Raji (cell line): ENCODE data around the gene TSPAN9.

Experiments
- POLR2A ChIP-seq: IDR thresholded peaks from 2 replicates; pipeline ENCODE4 v1.6.1; 2011; ENCODE audit warnings: low read depth, low read length, control low read depth; ENCODE audit not compliant: insufficient read depth

Gene TSPAN9

GRCh38 chr12:3224530-3224903 is 147.3 kb downstream of the TSPAN9 start:
- TF ChIP-seq POLR2A = no peak

DNA sequence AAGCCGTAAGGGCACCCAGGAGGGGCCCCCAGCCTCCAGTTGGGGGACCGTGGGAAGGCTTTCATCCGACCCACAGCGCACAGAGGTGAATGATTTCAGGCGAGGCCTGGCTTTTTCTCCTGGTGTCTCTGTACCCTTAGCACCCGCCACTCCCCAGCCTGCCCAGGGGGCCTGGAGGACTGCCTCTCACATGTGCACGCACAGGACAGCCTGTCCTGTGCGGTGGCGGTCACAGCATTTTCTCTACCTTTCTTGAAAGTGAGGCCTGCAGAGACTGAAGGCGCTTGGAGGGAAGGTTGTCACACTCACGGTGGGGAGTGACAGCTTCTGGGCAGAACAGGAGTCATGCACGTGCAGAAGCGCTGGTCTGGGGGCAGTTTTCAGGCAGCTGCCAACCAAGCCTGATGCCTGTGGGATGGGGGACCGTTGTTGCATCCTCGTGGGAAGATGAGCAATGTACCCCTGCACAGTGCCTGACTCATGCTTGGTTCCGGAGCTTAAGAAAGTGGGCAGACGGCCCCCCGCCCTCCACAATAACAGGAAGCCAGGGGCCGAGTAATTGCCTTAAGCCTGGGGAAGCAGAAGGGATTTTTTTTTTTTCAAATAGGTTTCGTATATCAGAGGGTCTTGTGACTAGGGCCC is 148.1 kb downstream of the TSPAN9 start:
- no peak for TF ChIP-seq POLR2A

DNA sequence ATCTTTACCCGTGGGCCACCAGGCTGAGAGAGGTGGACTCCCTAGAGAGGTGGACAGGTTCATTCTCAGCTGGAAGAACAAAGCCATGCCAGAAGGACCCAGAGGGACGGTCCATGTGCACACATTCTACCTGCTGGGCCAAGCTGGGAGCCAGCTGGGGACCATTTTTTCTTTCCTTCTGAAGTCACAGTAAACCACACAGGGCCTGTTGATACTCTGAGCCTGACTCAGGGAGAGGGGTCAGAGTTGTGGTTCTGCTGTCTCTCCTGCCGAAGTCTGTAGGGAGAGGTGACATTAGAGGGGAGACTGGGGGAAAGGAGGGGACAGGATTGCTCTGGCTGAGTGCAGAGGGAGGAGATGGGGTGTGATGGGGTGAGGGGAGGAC is 148.6 kb downstream of the TSPAN9 start:
- no peak for TF ChIP-seq POLR2A

DNA sequence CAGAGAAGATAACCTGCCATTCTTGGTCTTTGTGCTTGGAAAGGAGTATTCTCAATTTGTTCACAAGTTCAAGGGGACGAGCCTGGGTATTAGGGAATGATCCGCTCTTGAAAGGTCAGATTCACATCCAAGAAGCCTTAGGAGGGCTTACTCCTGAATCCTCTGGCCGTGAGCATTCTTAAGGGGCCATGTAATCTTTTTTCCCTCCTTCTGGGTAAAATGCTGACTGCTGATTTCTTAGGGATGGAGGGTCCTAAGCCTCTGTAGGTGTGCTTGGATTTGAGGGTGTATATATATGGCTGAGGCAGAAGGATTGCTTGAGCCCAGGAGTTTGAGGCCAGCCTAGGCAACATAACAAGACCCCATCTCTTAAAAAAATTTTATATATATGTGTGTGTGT is 149.1 kb downstream of the TSPAN9 start:
- no peak for TF ChIP-seq POLR2A

DNA sequence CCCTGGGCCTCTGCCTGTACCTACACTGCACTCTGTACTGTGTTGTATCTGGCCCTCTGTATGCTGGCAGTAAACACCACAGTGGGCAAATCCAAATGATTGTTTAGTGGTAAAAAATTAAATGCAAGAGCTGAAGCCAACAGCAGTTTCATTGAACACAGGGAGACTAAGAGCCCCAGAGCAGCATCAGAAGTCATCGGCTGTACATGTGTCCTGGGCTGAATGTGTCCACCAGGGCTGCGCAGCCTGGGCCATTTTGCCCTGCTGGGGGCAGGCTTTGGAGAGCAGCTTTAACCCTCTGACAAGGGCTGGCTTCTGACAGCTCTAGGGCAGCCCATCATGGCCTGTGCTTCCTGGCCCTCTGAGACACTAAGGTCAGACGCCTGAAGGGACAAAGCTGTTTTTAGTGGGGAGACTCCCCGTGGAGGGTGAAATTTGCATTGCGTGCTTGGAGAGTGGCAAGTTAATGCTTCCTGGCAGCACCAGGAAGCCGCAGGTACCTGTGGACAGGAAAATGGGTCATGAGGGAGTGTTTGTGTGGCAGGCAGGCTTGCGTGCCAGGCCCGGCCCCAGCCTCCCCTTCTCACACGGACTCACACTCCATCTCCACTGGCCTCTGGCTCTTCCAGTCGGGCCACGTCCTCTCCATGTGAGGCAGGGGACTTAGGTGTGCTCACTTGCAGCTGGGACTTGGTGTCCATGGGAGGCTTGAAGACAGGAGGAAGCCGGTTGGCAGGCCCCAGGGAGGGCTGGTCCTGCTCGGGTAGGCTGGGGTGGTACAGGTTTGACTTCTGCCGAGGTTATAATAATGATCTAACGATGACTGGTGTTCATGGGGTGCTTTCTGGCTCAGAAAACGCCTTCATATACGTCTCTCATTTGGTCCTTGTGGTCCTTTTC is 150.1 kb downstream of the TSPAN9 start:
- no peak for TF ChIP-seq POLR2A

GRCh38 chr12:3228552-3228951 is 151.4 kb downstream of the TSPAN9 start:
- TF ChIP-seq POLR2A = no peak

DNA sequence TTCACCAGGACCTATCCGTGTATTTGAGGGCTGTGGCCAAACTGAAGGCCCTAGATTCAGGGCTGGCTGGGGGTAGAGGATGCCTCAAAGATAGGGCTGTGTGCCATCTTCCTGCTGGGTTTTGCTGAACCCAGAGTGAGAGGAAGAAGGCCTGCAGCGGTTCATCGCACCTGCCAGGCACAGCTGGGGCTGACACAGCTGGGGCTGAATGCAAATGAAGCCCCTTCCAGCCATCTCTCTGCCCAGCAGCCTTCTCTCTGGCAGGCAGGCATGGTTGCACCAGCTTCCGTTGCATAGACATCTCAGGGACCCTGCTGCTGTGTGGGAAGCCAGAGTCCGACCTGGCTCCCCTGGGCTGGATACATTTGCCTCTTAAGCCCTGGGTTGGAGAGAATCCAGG is 152.4 kb downstream of the TSPAN9 start:
- no peak for TF ChIP-seq POLR2A

- TF ChIP-seq POLR2A = no peak
These were observed 153.7 kb downstream of the TSPAN9 start for GRCh38 chr12:3230758-3231375.

DNA sequence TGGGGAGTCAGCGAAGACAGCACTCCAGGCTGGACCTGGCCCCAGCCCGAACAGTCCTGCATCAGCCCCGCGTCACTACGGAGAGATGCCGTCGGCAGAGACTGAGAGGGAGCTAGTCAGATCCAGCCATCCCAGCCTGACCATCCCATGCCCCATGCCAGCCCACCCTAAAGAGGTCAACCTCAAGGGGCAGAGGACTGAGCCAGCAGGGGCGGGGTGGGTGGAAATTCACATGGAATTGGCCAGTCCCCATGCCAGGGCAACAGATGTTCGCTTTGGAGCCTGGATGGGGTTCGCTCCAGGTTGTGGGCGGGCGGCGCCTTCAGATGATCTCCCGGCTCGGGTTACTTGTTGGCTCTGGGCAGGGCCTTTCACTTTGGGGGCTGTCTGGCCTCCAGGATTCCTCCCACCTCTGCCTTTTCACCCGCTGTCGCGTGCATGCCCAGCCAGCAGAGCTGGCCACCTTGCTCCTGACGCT is 154.3 kb downstream of the TSPAN9 start:
- no peak for TF ChIP-seq POLR2A

GRCh38 chr12:3233797-3234196 is 156.6 kb downstream of the TSPAN9 start:
- no peak for TF ChIP-seq POLR2A

DNA sequence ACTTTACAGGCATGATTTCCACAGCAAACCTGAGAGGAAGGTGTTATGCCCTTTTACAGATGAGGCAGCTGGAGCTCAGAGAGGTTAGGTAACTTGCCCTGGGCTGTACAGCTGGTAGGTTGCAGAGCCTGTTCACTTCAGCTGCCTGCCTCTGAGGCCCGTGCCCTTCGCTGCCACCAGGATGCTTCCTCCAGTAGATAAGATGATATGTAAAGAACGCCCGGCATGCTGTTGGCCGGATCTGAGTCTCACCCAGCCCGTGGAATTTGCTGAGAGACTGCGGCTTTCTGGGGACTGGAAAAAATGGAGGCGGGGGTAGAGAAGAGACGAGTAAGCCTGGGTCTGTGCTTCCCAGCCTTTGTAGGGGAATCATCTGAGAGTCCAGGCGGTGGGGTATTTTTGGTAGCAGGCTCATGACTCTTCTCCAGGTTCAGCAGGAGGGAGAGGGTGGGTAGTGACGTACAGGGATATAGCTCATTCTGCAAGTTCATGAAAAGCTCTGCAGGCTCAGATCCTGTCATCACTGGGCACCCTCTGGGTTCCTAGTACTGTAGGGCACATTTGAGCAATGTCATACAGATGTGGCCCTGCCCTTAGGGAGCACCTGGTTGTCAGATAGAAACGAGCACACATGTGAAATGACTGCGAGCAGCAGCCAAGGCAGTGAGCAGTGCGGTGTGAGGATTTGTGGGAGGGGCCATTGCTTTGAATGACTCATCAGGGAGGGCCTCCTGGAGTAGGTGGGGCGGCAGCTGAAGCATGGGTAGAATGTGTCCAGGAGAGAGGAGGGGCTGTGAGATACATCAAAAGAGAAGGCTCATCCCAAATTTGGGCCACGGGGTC is 159.4 kb downstream of the TSPAN9 start:
- no peak for TF ChIP-seq POLR2A

GRCh38 chr12:3238196-3238595 is 161.0 kb downstream of the TSPAN9 start:
- no peak for TF ChIP-seq POLR2A

DNA sequence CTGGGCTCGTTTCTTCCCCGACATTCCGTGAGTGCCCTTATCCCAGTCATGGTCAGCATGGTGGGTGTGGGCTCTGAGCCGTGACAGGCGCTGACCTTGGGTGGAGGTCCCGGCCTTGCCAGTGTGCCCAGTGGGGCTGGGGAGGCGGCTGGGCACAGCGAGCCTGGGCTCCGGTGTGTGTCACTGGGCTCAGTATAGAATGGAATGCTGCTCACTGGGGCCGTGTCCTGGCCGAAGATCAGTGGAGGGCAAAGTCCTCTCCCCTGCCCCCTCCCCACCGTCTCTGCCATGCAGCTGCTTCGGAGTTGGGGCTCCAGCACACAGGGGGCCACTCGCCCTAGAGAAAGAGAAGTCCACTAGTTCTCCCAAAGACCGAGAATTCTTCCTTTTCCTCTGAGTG is 164.4 kb downstream of the TSPAN9 start:
- TF ChIP-seq POLR2A = no peak

GRCh38 chr12:3242199-3242863 is 165.2 kb downstream of the TSPAN9 start:
- no peak for TF ChIP-seq POLR2A
